Measurements from ENCODE around the gene CDC45. TPM values are rescaled to one million over a fixed set of nuclear protein-coding genes. Genes with fewer than 3 reads are reported as not detected.

CDC45 gene
- total and polyA plus RNA-seq, 2 of the 13 experiments (the other 11 are each of a cell fraction or from before 2014, with no cell fraction given) = 14.4 to 36.3 TPM

DNA sequence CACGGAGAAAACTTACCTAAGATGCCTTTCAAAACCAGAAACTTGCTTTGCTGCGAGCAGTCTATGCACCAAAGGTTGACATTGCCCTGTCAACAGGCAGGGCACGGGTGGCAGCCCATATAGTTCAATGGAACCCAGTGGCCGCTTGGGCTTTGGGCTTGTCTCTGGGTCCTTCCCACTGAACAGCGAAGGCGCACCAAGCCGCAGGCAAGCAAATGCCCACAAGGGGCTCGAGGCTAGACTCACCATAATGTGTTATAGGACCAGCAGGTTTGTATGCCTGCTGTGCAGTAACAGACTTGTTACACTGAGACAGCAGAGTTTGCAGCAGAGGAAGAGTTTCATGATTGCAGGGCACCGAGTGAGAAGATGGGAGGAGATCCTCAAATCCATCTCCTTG, 24.1 kb downstream of the CDC45 start:
- peaks cover 3 to 30% of the 10 kb centered on the region in 2 experiments for H3K36me3 ChIP-seq (replicated peaks in 1 of 2; ENCODE audit: control insufficient read depth in 1 of 2, insufficient read depth in 2 of 2, low read length in 2 of 2)
- H4K20me1 ChIP-seq (ENCODE audit: insufficient read depth, low read length) = no peaks in the 10 kb centered on the region
- no peak overlapping the region for H3K9ac ChIP-seq (ENCODE audit: insufficient read depth, low read depth, low read length)
- WGBS (ENCODE audit: low lambda C conversion rate) = 71% methylated on average over 3 of the region's 9 CpGs
- POLR2A ChIA-PET = no interaction called here
- FAIRE-seq (no peak), DNase-seq (ENCODE audit: low spot score) (no peak), ATAC-seq (peak; percentile 67)
- TF ChIP-seq RORA (CRISPR knock-in tag; IDR thresholded peaks at IDR 0.05) = no peak
- no peak overlapping the region for H3K4me2 ChIP-seq (ENCODE audit: low read depth, low read length)
- no peaks in the 10 kb centered on the region for H3K79me2 ChIP-seq (ENCODE audit: insufficient read depth, low read length)
- BruUV-seq (replicated peaks) = no TSS peak
- H3K9me3 ChIP-seq (ENCODE audit: low read length) = no peaks in the 10 kb centered on the region
- no peak overlapping the region for H3K27ac ChIP-seq (ENCODE audit: extremely low read length, insufficient read depth, low read length)
- no peaks in the 10 kb centered on the region for H3K4me1 ChIP-seq (ENCODE audit: insufficient read depth, low read length)
- CTCF ChIA-PET (ENCODE audit: low intra/inter-chr PET ratio, low total read pairs) = no interaction called here
- no peaks in the 10 kb centered on the region for H3K27me3 ChIP-seq (ENCODE audit: control insufficient read depth in 1 of 2, insufficient read depth in 2 of 2, low read length in 2 of 2)
- H3K4me3 ChIP-seq (replicated peaks in 1 of 3; ENCODE audit: insufficient read depth in 1 of 3, low read depth in 2 of 3, low read length in 3 of 3) = no peak overlapping the region
- intact Hi-C loops (cut with micrococcal nuclease; ENCODE audit: unreplicated experiment) (no loop called here), in situ Hi-C loops (cut with HindIII; ENCODE audit: extremely low pct_ligation_motif_present, low pct_unique_long_range_greater_than_20kb) (no loop called here)
- no peak overlapping the region for H2AFZ ChIP-seq (ENCODE audit: low read length)

- no peak overlapping the region for H3K27ac ChIP-seq (ENCODE audit: extremely low read length, insufficient read depth, low read length)
- no peaks in the 10 kb centered on the region for H4K20me1 ChIP-seq (ENCODE audit: insufficient read depth, low read length)
- H3K4me3 ChIP-seq (replicated peaks in 1 of 3; ENCODE audit: insufficient read depth in 1 of 3, low read depth in 2 of 3, low read length in 3 of 3) = no peak overlapping the region
- no peaks in the 10 kb centered on the region for H3K9me3 ChIP-seq (ENCODE audit: low read length)
- WGBS (ENCODE audit: low lambda C conversion rate) = 98% methylated on average over 16 of the region's 18 CpGs
- TF ChIP-seq HMGA1 (CRISPR knock-in tag; conservative IDR thresholded peaks at IDR 0.05) = no peak
- TF ChIP-seq, protein P1, sequence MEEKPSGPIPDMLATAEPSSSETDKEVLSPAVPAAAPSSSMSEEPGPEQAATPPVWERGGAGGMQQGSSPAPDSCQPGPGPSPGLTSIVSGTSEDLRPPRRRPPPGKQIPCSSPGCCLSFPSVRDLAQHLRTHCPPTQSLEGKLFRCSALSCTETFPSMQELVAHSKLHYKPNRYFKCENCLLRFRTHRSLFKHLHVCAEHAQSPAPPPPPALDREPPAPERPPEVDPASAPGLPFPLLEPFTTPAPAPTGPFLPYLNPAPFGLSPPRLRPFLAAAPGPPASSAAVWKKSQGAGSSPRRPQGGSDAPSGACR (CRISPR knock-in tag; IDR thresholded peaks at IDR 0.05) = no peak
- TF ChIP-seq SOX6 (IDR thresholded peaks at IDR 0.05) = no peak
- no peak for TF ChIP-seq SOX6 (CRISPR knock-in tag; IDR thresholded peaks at IDR 0.05)
- no peak for TF ChIP-seq KDM4B (CRISPR knock-in tag; IDR thresholded peaks at IDR 0.05)
- no peak for TF ChIP-seq ZNF180 (CRISPR knock-in tag; IDR thresholded peaks at IDR 0.05; ENCODE audit: borderline replicate concordance, low read depth)
- TF ChIP-seq ZFP36L2 (CRISPR knock-in tag; IDR thresholded peaks at IDR 0.05) = no peak
- TF ChIP-seq GABPA (IDR thresholded peaks at IDR 0.05; ENCODE audit: low read depth, low read length) = no peak
- no peak for TF ChIP-seq GABPA (CRISPR knock-in tag; IDR thresholded peaks at IDR 0.05; ENCODE audit: low read depth)
- TF ChIP-seq CEBPZ (IDR thresholded peaks at IDR 0.05; ENCODE audit: low read length) = no peak
- no peak for TF ChIP-seq CAMTA2 (CRISPR knock-in tag; IDR thresholded peaks at IDR 0.05; ENCODE audit: borderline replicate concordance)
- no peak for DNase-seq (ENCODE audit: low spot score)
- ChIA-PET CTCF (ENCODE audit: low intra/inter-chr PET ratio, low total read pairs) (no interaction called here), POLR2A (no interaction called here)
- in situ Hi-C loops (cut with HindIII; ENCODE audit: extremely low pct_ligation_motif_present, low pct_unique_long_range_greater_than_20kb) (no loop called here), intact Hi-C loops (cut with micrococcal nuclease; ENCODE audit: unreplicated experiment) (no loop called here)
- H3K79me2 ChIP-seq (ENCODE audit: insufficient read depth, low read length) = no peaks in the 10 kb centered on the region
- no TSS peak for BruUV-seq (replicated peaks)
- ATAC-seq = no peak
- no peak for FAIRE-seq
- no peak overlapping the region for H3K9ac ChIP-seq (ENCODE audit: insufficient read depth, low read depth, low read length)
- no peaks in the 10 kb centered on the region for H3K27me3 ChIP-seq (ENCODE audit: control insufficient read depth in 1 of 2, insufficient read depth in 2 of 2, low read length in 2 of 2)
- peaks cover 3 to 35% of the 10 kb centered on the region in 2 experiments; a peak in 4 of 5 replicates for H3K36me3 ChIP-seq (replicated peaks in 1 of 2; ENCODE audit: control insufficient read depth in 1 of 2, insufficient read depth in 2 of 2, low read length in 2 of 2)
- H2AFZ ChIP-seq (ENCODE audit: low read length) = no peak overlapping the region
- no peak overlapping the region for H3K4me2 ChIP-seq (ENCODE audit: low read depth, low read length)
- no peaks in the 10 kb centered on the region for H3K4me1 ChIP-seq (ENCODE audit: insufficient read depth, low read length)
These were observed 25.4 kb downstream of the CDC45 start for GRCh38 chr22:19504900-19505734.

Data from HepG2 (cell line).